GM18508 (cell line): ENCODE measurements around the gene SLC2A10.

Source experiments
- ATAC-seq: cut with Tn5 transposase; IDR thresholded peaks from one replicate; pipeline ENCODE4 v1.9.1; 2021; ENCODE audit warnings: moderate number of reproducible peaks; ENCODE audit not compliant: insufficient read depth, unreplicated experiment

SLC2A10 gene

GRCh38 chr20:46681032-46681854, 28.2 kb upstream of the SLC2A10 start:
- ATAC-seq, result no peak

- no peak for ATAC-seq
Observed at GRCh38 chr20:46682063-46682821, 27.2 kb upstream of the SLC2A10 start.

- no peak for ATAC-seq
Observed at GRCh38 chr20:46683011-46683667, 26.3 kb upstream of the SLC2A10 start.

- ATAC-seq, result no peak
Observed at GRCh38 chr20:46683668-46683938, 25.8 kb upstream of the SLC2A10 start.

- no peak for ATAC-seq
Observed at GRCh38 chr20:46683939-46684750, 25.3 kb upstream of the SLC2A10 start.

- ATAC-seq, result no peak
Observed at GRCh38 chr20:46688151-46689081, 21.0 kb upstream of the SLC2A10 start.

GRCh38 chr20:46689082-46689753, 20.2 kb upstream of the SLC2A10 start, which contains the start of gene TP53RK:
Gene TP53RK (minus strand): TSS chr20:46689444. CDS start chr20:46689414, 30 bp downstream.
- peak; percentile 87 for ATAC-seq

- ATAC-seq, result no peak
Observed at GRCh38 chr20:46689754-46690085, 19.7 kb upstream of the SLC2A10 start.

GRCh38 chr20:46690219-46691106, 19.0 kb upstream of the SLC2A10 start:
- no peak for ATAC-seq

- no peak for ATAC-seq
Observed at GRCh38 chr20:46691196-46691595, 18.3 kb upstream of the SLC2A10 start.

GRCh38 chr20:46694484-46694883, 15.0 kb upstream of the SLC2A10 start:
- ATAC-seq, result no peak

- no peak for ATAC-seq
Observed at GRCh38 chr20:46695892-46696291, 13.6 kb upstream of the SLC2A10 start.

- ATAC-seq, result no peak
Observed at GRCh38 chr20:46696791-46697279, 12.6 kb upstream of the SLC2A10 start.

- ATAC-seq, result no peak
Observed at GRCh38 chr20:46698788-46699187, 10.7 kb upstream of the SLC2A10 start.

GRCh38 chr20:46699651-46700359, 9.6 kb upstream of the SLC2A10 start:
- no peak for ATAC-seq

- ATAC-seq, result no peak
Observed at GRCh38 chr20:46700481-46700880, 9.0 kb upstream of the SLC2A10 start.

GRCh38 chr20:46701057-46701456, 8.4 kb upstream of the SLC2A10 start:
- no peak for ATAC-seq
